GM12874 (cell line): ENCODE results near the gene TRIM65.

Experiments
- TF ChIP-seq, protein P1 (sequence below): IDR thresholded peaks from 2 replicates; pipeline ENCODE4 v1.5.1; 2011; ENCODE audit warnings: low read depth, mild to moderate bottlenecking, control low read depth, low read length, moderate library complexity; ENCODE audit not compliant: insufficient read depth

Gene TRIM65

DNA sequence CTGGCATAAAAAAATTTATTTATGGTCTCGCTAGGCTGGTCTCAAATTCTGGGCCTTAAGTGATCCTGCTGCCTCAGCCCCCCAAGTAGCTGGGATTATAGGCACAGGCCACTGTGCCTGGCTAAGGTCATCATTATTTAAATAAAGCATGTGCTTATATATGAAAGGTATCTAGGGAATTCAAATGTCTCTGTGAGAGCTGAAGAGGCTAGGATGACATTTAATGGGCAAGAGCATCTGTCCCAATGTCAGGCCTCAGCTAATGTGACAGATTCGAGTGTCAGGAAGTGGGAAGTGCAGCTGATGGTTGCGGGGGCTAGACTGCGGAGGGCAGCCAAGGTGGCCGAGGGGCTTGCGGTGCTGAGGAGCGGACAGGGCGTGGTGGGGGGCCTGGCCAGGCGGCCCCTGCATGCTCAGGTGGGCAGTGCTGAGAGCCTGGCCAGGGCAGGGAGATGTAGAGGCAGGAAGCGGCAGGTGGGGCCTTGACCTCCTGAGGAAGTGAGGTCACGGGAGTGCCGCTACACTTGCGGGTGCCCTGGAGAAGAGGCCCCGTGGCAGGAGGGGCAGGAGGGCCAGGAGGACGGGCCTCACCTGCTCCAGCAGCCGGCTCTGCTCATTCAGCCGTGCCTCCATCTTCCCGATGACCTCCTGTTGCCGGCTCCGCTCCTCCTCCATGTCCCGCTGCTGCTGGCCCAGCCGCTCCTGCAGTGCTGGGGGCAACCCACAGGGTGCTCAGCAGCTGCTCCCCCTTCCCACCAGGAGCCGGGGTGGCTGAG lies 20.6 kb upstream of the TRIM65 start:
- TF ChIP-seq, protein P1, sequence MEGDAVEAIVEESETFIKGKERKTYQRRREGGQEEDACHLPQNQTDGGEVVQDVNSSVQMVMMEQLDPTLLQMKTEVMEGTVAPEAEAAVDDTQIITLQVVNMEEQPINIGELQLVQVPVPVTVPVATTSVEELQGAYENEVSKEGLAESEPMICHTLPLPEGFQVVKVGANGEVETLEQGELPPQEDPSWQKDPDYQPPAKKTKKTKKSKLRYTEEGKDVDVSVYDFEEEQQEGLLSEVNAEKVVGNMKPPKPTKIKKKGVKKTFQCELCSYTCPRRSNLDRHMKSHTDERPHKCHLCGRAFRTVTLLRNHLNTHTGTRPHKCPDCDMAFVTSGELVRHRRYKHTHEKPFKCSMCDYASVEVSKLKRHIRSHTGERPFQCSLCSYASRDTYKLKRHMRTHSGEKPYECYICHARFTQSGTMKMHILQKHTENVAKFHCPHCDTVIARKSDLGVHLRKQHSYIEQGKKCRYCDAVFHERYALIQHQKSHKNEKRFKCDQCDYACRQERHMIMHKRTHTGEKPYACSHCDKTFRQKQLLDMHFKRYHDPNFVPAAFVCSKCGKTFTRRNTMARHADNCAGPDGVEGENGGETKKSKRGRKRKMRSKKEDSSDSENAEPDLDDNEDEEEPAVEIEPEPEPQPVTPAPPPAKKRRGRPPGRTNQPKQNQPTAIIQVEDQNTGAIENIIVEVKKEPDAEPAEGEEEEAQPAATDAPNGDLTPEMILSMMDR = no peak

DNA sequence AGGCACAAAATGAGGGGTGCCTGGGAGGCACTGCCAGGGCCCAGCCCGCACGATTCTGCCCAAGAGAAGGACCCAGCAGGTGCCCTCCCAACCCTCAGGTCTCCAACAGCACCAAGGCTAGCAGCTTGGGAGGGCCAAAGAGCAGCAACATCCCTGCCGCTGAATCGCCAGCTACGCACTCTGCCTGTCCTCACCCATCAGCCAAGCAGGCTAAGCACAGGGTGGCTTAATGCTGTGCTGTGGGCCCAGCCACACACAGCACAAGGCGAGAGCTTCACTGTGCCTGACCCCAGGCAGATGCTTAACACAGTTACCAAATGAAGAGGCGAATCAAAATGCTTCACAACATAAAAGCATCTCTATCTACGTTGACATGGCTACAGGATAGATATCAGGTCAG lies 18.5 kb upstream of the TRIM65 start:
- TF ChIP-seq, protein P1 = no peak

DNA sequence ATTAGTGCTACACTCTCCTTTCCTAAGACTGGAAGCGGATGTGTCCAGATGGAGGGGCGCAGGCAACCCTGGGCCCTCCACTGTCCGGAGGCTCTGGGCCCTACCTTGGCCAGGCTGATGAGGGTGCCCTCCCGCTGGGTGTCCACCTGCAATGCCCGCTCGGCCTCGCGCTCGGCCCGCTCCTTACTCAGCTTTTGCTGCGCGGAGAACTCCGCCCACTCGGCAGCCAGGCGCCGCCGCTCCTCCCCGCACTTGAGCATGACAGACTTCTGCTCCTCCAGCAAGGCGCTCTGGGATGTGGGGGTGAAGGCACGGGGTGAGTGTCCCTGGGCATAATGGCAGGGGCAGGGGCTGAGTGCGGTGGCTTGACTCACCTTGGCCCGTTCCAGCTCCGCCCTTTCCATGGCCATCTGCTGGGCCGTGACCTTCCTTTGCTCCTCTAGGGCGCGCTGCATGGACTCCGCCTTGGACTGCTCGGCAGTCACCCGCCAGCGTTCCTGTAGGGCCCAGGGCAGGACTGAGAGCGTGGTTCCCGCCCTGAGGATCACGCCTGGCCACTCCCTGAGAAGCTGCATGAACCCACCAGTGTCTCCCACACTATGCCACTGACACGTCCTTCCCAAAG lies 18.0 kb upstream of the TRIM65 start:
- TF ChIP-seq, protein P1 = no peak

GRCh38 chr17:75913537-75914210 lies 16.9 kb upstream of the TRIM65 start:
- TF ChIP-seq, protein P1 = no peak

- TF ChIP-seq, protein P1 = no peak
Observed at GRCh38 chr17:75910699-75911098, 13.9 kb upstream of the TRIM65 start.

DNA sequence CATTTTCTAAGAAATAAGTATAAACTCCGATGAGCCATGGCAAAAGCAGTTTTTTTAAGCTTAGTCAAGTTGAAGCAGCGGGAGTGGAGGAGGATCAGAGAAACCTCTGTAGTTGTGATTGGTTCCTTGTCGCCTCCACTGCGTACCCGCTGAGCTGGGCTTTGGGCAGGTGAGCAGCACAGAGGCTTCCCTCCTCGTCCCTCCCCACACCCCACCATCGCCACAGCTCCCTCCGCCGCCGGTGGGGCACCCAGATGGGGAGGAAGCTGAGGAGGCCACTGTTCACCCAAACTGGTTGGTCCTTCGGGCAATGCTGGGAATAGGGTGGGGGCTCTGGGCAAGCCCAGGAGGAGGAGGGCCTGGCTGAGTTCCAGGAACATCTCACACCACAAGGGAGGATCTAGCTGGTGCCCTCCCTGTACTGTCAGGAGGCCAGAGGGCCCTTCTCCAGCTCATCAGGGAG lies 13.1 kb upstream of the TRIM65 start:
- TF ChIP-seq, protein P1 = no peak

DNA sequence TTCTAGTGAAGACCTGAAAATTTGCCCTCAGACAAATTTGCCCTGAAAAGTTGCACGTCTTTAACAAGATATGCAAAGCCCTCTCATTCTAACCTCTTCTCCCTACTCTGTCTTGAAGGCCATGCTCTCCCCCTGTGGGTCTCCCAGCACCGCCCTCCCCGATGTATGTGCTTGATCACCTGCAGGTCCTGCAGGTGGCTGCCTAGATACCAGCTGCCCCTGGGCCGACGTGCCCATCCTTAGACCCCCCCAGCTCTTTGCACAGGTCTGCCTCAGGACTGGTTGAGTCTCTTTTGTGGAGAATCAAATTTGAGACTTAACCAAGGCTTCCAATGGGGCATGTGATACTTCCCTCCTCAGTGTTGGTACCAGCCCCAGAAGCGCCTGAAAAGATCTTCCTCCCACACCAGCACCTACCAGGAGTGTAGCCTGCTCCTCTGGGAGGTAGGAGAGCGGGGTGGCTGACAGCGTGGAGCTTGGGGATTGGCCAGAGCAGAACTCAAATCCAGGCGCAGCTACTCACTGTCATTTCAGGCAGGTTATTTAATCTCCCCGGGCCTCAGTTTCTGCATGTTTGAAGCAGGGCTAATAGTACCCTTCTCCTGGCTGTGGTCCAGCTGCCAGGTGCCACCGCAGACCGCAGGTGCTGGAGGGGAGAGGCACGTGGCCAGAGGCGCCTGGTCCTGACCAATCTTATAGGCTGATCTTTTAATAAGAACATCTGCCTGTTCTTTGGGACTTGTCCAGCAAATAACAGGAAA lies 12.5 kb upstream of the TRIM65 start:
- TF ChIP-seq, protein P1 = no peak
